HG03039 (cell line): ENCODE data around the gene FLOT2.
"Not testable (repeated sequence)": the region's sequence is repeated elsewhere in the genome, so short reads cannot be mapped to it uniquely, and the experiment has no call there.

ENCODE experiments used
- ATAC-seq: cut with Tn5 transposase; IDR thresholded peaks from one replicate; pipeline ENCODE4 v1.9.1; 2021; ENCODE audit warnings: mild to moderate bottlenecking, moderate library complexity; ENCODE audit not compliant: unreplicated experiment

The FLOT2 gene, protein sequence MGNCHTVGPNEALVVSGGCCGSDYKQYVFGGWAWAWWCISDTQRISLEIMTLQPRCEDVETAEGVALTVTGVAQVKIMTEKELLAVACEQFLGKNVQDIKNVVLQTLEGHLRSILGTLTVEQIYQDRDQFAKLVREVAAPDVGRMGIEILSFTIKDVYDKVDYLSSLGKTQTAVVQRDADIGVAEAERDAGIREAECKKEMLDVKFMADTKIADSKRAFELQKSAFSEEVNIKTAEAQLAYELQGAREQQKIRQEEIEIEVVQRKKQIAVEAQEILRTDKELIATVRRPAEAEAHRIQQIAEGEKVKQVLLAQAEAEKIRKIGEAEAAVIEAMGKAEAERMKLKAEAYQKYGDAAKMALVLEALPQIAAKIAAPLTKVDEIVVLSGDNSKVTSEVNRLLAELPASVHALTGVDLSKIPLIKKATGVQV

GRCh38 chr17:28896884-28897768 is at the start of gene FLOT2:
TSS of gene FLOT2 (minus strand) at chr17:28897733. CDS start at chr17:28897574, 159 bp downstream.
- no peak for ATAC-seq

- ATAC-seq: no peak
These were observed 48.7 kb upstream of the FLOT2 start for GRCh38 chr17:28946239-28946638.

DNA sequence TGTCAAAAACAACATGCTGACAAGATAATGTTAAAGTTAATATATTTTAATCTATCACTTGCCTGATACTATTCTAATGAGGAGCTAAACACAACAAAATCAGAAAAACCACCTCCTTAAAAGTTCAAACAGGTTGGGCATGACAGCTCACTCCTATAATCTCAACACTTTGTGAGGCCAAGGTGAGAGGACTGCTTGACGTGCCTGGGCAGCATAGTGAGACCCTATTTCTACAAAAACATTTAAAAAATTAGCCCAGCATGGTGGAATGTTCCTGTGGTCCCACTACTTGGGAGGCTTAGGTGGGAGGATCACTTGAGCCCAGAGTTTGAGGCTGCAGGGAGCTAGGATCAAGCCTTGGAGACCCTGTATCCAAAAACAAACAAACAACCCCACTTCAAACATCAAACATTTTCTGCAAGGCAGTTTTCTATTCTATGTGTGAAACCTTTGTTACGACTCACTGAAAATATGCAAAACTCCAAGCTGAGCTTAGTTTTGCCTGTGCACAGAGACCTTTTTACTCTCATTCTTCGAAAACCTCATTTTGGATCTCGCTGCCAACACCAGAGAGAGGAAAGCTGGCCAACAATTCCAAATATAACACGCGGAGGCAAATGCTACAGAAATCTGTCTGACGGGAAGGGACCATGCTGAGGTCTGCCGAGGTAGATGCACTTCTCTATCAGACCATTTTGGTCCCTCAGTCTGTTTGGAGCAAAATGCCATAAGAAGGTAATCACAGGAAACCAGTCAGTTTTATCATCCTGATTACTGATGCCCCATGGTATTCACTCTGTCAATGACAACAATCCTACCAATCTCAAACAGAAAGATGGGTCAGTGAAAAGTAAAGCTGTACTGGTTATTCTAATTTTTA is 47.6 kb upstream of the FLOT2 start:
- no peak for ATAC-seq

- no peak for ATAC-seq
These were observed 46.8 kb upstream of the FLOT2 start for GRCh38 chr17:28944343-28944742.

DNA sequence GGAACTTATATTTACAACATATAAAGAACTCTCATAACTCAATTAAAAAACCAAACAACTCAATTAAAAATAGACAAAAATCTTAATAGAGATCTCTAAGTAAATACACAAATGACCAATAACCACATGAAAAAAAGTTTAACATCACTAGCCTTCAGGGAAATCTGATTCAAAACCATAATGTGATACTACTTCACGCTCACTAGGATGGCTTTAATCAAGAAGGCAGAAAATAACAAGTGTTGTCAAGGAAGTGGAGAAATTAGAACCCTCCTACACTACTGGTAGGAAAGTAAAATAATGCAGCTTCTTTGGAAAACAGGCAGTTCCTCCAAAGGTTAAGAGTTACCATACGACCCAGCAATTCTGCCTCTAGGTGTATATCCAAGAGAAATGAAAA is 45.4 kb upstream of the FLOT2 start:
- no peak for ATAC-seq

DNA sequence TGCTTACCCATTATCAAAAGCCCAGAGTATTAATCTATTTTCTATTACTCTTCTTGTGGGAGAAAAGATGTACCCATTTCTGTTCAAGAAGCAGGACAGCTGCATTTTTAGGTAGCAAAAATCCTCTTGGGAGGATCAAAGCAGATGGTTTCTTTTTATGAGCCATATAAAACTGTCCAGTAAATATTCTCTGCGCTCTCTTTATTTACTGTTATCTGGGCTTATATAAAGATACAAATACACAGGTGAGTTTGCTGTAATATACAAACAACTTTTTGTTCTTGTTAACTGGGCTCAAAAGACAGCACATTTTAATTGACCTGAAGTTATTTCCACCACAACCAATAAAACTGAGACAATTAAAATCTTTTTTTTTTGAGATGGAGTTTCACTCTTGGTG is 43.7 kb upstream of the FLOT2 start:
- ATAC-seq: no peak

- no peak for ATAC-seq
These were observed 43.1 kb upstream of the FLOT2 start for GRCh38 chr17:28940675-28941074.

- ATAC-seq: no peak
These were observed 42.6 kb upstream of the FLOT2 start for GRCh38 chr17:28940142-28940541.

DNA sequence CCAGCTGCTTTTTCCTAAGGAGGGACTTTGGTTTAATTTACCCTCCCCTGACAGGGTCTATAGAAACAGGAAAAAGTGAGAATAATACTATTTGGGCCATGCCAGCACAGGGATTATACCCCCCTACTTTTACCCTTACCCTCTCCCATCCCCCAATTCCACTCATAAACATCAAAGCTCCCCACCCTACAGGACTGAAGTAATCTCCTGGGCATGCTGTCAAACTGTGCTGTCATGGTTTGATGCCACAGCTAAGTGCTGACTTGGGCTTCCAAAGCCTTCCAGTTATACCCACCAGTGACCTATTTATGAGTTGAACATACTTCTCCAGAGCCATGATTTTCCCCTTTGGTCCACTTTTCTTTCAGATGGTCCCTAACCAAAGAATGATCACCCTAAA is 41.0 kb upstream of the FLOT2 start:
- no peak for ATAC-seq

- ATAC-seq: no peak
These were observed 39.7 kb upstream of the FLOT2 start for GRCh38 chr17:28937044-28937729.

- no peak for ATAC-seq
These were observed 38.4 kb upstream of the FLOT2 start for GRCh38 chr17:28935744-28936460.

GRCh38 chr17:28934508-28934907 is 37.0 kb upstream of the FLOT2 start:
- ATAC-seq: not testable (repeated sequence)

GRCh38 chr17:28929787-28930186 is 32.3 kb upstream of the FLOT2 start:
- no peak for ATAC-seq

DNA sequence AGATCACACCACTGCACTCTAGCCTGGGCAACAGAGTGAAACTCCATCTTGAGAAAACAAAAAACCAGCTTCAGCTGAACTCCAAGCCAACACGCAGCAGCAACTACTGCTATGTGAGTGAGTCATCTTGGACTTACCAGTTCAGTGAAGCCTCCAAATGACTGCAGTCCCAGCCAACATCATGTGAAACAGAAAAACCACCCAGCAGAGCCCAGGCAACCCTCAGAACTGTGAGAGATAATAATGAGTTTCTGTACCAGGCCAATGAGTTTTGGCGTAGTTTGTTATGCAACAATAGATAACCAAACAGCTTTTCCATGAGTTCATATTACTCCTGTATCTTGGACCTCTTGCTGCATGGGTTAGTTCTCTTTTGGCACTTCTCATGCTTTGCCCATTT is 30.5 kb upstream of the FLOT2 start:
- no peak for ATAC-seq

GRCh38 chr17:28926786-28927185 is 29.3 kb upstream of the FLOT2 start:
- no peak for ATAC-seq

DNA sequence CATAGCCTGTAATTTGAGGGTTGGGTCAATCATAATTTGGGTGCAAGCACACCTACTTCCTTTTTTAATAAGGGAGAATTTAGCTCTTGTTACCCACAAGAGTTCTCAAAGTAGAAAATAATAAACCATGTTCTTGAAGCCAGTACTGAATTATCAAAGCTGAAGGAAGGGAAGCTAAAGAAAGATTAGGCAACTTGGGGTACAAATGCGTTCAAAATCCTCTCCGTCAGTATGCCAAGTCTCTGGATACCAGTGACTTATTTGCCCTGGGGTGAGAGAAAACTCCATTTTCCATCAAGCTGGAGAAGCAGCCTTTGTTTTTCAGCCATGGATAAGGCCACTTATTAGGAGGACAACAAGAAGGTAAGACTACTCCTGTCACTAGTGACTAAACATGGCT is 28.8 kb upstream of the FLOT2 start:
- ATAC-seq: no peak

GRCh38 chr17:28925912-28926365 is 28.4 kb upstream of the FLOT2 start:
- ATAC-seq: no peak

GRCh38 chr17:28920201-28920600 is 22.7 kb upstream of the FLOT2 start:
- no peak for ATAC-seq

GRCh38 chr17:28918295-28918694 is 20.8 kb upstream of the FLOT2 start:
- ATAC-seq: no peak

DNA sequence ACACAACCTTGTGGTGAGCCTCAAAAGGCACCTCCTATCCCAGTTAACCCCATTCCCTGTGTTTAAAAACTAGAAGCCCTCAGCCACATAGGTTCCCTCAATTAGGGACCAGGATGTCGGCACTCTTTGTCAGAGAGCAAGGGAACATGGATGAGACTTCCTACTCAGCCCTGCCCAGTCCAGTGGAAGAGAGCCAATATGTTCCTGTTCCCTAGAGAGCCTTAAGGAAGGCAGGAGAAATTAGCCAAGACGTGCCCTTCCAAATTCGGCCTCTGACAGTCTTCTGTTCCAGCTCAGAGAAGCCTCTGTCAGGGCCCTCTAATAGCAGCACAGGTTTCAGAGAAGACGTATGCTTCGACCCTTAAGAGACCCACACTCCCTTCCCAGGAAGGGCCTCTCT is 19.9 kb upstream of the FLOT2 start:
- no peak for ATAC-seq
